Type B pancreatic cell (in vitro differentiated cells): Measurements from ENCODE around the gene HNRNPA0. TPM values are rescaled to one million over a fixed set of nuclear protein-coding genes. Genes with fewer than 3 reads are reported as not detected.
"Not testable (repeated sequence)": the region's sequence is repeated elsewhere in the genome, so short reads cannot be mapped to it uniquely, and the experiment has no call there.

Experiments
- DNase-seq: peaks from one replicate; pipeline ENCODE4 v3.0.0; 2021; ENCODE audit warnings: mixed read lengths; ENCODE audit not compliant: unreplicated experiment; ENCODE audit errors: extremely low spot score
- H3K27ac Mint-ChIP-seq: 2 replicates; pipeline ENCODE4 v1.8.0; 2021; ENCODE audit warnings: mild to moderate bottlenecking, mixed read lengths
- H3K27me3 Mint-ChIP-seq: 2 replicates; pipeline ENCODE4 v1.8.0; 2021; ENCODE audit warnings: mixed read lengths
- H3K36me3 Mint-ChIP-seq: 2 replicates; pipeline ENCODE4 v1.8.0; 2021; ENCODE audit warnings: mixed read lengths
- H3K4me1 Mint-ChIP-seq: one replicate; pipeline ENCODE4 v1.8.0; 2021; ENCODE audit warnings: mixed read lengths; ENCODE audit not compliant: unreplicated experiment
- H3K4me3 Mint-ChIP-seq: 2 replicates; pipeline ENCODE4 v1.8.0; 2021; ENCODE audit warnings: mild to moderate bottlenecking, mixed read lengths
- H3K9me3 Mint-ChIP-seq: 2 replicates; pipeline ENCODE4 v1.8.0; 2021; ENCODE audit warnings: mixed read lengths
- total RNA-seq: library from RNA; stranded (reverse); gene quantifications from 2 replicates; pipeline ENCODE4 v1.2.1, GENCODE V29; 2021; ENCODE audit warnings: low replicate concordance
- TF ChIP-seq, protein P1 (sequence below): fragments of 200-600 bp; sonication (generic); conservative IDR thresholded peaks from 2 replicates; pipeline ENCODE4 v1.5.0; 2021; ENCODE audit warnings: antibody characterized with exemption, mild to moderate bottlenecking

The HNRNPA0 gene
- total RNA-seq, 1 donor from 2014 or later, result 67.0 TPM

DNA sequence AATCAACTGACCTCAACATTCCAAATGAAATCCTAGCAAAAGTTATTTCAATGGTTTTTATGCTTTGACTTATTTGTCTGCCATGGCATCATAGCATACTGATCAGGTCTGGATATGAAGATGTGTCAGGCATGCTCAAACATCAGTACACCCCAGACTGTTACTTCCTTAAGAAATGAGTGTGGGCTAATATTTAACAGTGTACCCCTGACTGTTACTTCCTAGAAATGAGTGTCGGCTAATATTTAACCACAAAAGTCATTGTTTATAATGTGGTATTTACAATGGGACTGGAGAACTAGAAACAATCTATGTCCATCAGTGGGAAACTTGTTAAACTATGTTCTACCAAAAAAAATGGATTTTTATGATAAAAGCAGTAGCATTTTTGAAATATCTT is 38.1 kb upstream of the HNRNPA0 start:
- no peak overlapping the region for H3K4me3 Mint-ChIP-seq
- H3K36me3 Mint-ChIP-seq, result no peaks in the 10 kb centered on the region
- H3K9me3 Mint-ChIP-seq, result no peaks in the 10 kb centered on the region
- DNase-seq, result no peak
- TF ChIP-seq, protein P1, sequence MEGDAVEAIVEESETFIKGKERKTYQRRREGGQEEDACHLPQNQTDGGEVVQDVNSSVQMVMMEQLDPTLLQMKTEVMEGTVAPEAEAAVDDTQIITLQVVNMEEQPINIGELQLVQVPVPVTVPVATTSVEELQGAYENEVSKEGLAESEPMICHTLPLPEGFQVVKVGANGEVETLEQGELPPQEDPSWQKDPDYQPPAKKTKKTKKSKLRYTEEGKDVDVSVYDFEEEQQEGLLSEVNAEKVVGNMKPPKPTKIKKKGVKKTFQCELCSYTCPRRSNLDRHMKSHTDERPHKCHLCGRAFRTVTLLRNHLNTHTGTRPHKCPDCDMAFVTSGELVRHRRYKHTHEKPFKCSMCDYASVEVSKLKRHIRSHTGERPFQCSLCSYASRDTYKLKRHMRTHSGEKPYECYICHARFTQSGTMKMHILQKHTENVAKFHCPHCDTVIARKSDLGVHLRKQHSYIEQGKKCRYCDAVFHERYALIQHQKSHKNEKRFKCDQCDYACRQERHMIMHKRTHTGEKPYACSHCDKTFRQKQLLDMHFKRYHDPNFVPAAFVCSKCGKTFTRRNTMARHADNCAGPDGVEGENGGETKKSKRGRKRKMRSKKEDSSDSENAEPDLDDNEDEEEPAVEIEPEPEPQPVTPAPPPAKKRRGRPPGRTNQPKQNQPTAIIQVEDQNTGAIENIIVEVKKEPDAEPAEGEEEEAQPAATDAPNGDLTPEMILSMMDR, result no peak
- H3K27me3 Mint-ChIP-seq, result peaks cover 5% of the 10 kb centered on the region
- no peaks in the 10 kb centered on the region for H3K4me1 Mint-ChIP-seq
- H3K27ac Mint-ChIP-seq, result no peak overlapping the region

DNA sequence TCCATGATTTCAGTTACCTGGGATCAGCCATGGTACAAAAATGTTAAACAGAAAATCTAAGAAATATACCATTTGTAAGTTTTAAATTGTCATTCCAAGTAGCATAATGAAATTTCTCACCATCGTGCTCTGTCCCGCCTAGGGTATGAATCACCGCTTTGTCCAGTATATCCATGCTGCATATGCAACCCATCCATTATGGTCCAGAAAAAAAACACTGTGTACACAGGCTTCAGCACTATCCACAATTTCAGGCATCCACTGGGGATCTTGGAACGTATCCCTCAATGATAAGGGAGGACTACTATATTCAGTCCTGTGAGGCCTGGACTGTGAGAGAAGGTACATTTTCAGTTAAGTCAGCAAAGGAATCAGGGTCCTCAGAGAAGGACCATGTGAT is 37.6 kb upstream of the HNRNPA0 start:
- no peaks in the 10 kb centered on the region for H3K9me3 Mint-ChIP-seq
- no peak overlapping the region for H3K4me3 Mint-ChIP-seq
- no peaks in the 10 kb centered on the region for H3K36me3 Mint-ChIP-seq
- peaks cover 9% of the 10 kb centered on the region for H3K27me3 Mint-ChIP-seq
- H3K4me1 Mint-ChIP-seq, result no peaks in the 10 kb centered on the region
- TF ChIP-seq, protein P1, result no peak
- DNase-seq, result no peak
- H3K27ac Mint-ChIP-seq, result no peak overlapping the region

DNA sequence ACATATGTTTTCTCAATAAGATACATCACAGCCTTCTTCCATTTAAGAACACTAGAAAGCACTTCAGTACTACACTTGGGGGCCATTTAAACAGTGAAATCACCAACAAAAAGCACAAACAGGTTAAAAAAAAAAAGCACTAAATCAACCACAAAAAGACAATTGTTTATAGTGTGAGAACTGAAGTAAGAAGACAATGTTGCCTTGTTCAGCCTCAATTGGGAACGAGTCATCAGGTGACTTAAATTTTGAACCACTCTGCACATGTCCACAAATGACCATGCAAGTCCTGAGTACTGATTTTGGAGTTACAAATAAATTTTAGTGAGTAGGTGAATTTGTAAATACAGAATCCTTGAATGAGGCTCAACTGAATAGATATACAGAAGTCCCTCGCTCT is 37.2 kb upstream of the HNRNPA0 start:
- H3K27me3 Mint-ChIP-seq, result peaks cover 12% of the 10 kb centered on the region
- DNase-seq, result no peak
- TF ChIP-seq, protein P1, result no peak
- H3K27ac Mint-ChIP-seq, result no peak overlapping the region
- no peak overlapping the region for H3K4me3 Mint-ChIP-seq
- no peaks in the 10 kb centered on the region for H3K36me3 Mint-ChIP-seq
- H3K9me3 Mint-ChIP-seq, result no peaks in the 10 kb centered on the region
- H3K4me1 Mint-ChIP-seq, result no peaks in the 10 kb centered on the region

DNA sequence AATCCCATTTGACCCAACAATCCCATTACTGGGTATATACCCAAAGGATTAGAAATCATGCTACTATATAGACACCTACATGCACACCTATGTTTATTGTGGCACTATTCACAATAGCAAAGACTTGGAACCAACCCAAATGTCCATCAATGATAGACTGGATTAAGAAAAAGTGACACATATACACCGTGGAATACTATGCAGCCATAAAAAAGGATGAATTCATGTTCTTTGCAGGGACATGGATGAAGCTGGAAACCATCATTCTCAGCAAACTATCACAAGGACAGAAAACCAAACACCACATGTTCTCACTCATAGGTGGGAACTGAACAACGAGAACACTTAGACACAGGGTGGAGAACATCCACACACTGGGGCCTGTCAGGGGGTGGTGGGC is 34.4 kb upstream of the HNRNPA0 start:
- not testable (repeated sequence) for H3K4me1 Mint-ChIP-seq, H3K4me3 Mint-ChIP-seq, H3K27ac Mint-ChIP-seq, H3K9me3 Mint-ChIP-seq, H3K36me3 Mint-ChIP-seq, DNase-seq
- peaks cover 31% of the 10 kb centered on the region for H3K27me3 Mint-ChIP-seq

DNA sequence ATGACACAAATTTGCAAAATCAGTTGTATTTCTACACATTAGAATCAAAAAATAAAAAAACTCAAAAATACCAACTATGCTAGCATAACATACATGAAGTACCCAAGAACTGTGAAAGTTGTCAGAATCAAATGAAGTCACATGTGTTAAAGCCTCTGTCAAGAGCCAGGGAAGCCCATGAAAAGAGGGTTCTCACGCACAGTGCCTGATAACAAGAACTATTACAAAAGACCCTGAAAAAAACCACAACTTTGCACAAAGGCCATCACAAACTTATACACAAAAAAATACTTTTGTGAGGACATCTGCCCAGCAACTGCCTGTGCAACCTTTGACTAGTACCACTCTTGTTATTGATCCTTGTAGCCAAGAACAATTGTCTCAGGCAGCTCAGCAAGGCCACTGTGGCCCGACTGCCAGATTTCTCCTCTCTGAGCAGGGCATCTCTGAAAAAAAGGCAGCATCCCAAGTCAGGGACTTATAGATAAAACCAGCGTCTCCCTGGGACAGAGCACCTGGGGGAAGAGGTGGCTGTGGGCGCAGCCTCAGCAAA is 28.9 kb upstream of the HNRNPA0 start:
- no peaks in the 10 kb centered on the region for H3K4me1 Mint-ChIP-seq
- H3K27ac Mint-ChIP-seq, result no peak overlapping the region
- H3K36me3 Mint-ChIP-seq, result no peaks in the 10 kb centered on the region
- H3K4me3 Mint-ChIP-seq, result no peak overlapping the region
- no peak for DNase-seq
- TF ChIP-seq, protein P1, result no peak
- no peaks in the 10 kb centered on the region for H3K9me3 Mint-ChIP-seq
- peaks cover 35% of the 10 kb centered on the region for H3K27me3 Mint-ChIP-seq

DNA sequence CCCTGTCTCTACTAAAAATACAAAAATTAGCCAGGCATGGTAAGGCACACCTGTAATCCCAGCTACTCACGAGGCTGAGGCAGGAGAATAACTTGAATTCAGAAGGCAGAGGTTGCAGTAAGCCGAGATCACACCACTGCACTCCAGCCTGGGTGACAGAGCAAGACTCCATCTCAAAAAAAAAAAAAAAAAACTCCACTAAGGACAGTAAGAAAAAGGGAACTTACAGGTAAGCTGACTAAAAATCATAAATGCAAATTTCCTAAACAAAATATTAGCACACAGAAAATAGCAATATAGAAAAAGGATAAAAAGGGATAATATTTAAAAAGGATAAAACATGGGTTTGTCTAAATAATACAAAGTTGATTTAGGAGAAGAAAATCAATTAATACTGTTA is 27.9 kb upstream of the HNRNPA0 start:
- no peaks in the 10 kb centered on the region for H3K36me3 Mint-ChIP-seq
- DNase-seq, result no peak
- no peak overlapping the region for H3K27ac Mint-ChIP-seq
- peaks cover 28% of the 10 kb centered on the region for H3K27me3 Mint-ChIP-seq
- no peaks in the 10 kb centered on the region for H3K9me3 Mint-ChIP-seq
- H3K4me1 Mint-ChIP-seq, result no peaks in the 10 kb centered on the region
- TF ChIP-seq, protein P1, result no peak
- H3K4me3 Mint-ChIP-seq, result no peak overlapping the region
